Endodermal cell (in vitro differentiated cells): ENCODE measurements around the gene VIPR2. TPM values are rescaled to one million over a fixed set of nuclear protein-coding genes. Genes with fewer than 3 reads are reported as not detected.

Experiments
- DNase-seq: peaks from one replicate; pipeline ENCODE4 v3.0.0-alpha.2; 2017
- H3K27ac ChIP-seq: 2 replicates; pipeline ENCODE4 v1.5.1; 2013; ENCODE audit warnings: mild to moderate bottlenecking, low read depth, low read length, moderate library complexity
- H3K27me3 ChIP-seq: 2 replicates; pipeline ENCODE4 v1.6.1; 2013; ENCODE audit warnings: mild to moderate bottlenecking, low read length, moderate library complexity; ENCODE audit not compliant: insufficient read depth, control insufficient read depth, poor library complexity, severe bottlenecking
- H3K36me3 ChIP-seq: 2 replicates; pipeline ENCODE4 v1.7.0; 2013; ENCODE audit warnings: mild to moderate bottlenecking, low read length, moderate library complexity; ENCODE audit not compliant: control insufficient read depth, insufficient read depth
- H3K4me1 ChIP-seq: one replicate; pipeline ENCODE4 v1.7.0; 2013; ENCODE audit warnings: low read length; ENCODE audit not compliant: control insufficient read depth, insufficient read depth
- H3K4me3 ChIP-seq: 2 replicates; pipeline ENCODE4 v1.5.1; 2013; ENCODE audit warnings: mild to moderate bottlenecking, low read length, moderate library complexity
- H3K9ac ChIP-seq: 2 replicates; pipeline ENCODE4 v1.6.1; 2013; ENCODE audit warnings: mild to moderate bottlenecking, low read length, moderate library complexity; ENCODE audit not compliant: poor library complexity, severe bottlenecking; ENCODE audit errors: extremely low read depth
- H3K9me3 ChIP-seq: 2 replicates; pipeline ENCODE4 v1.6.1; 2013; ENCODE audit warnings: mild to moderate bottlenecking, low read length, moderate library complexity; ENCODE audit not compliant: control insufficient read depth
- H3K27ac Mint-ChIP-seq: 2 replicates; pipeline ENCODE4 v1.8.0; 2020; ENCODE audit warnings: mixed read lengths
- H3K27me3 Mint-ChIP-seq: 2 replicates; pipeline ENCODE4 v1.8.0; 2021; ENCODE audit warnings: mild to moderate bottlenecking, mixed read lengths; ENCODE audit not compliant: insufficient read depth
- H3K36me3 Mint-ChIP-seq: 2 replicates; pipeline ENCODE4 v1.8.0; 2020; ENCODE audit warnings: low read depth, mixed read lengths
- H3K4me1 Mint-ChIP-seq: 2 replicates; pipeline ENCODE4 v1.8.0; 2020; ENCODE audit warnings: mixed read lengths
- H3K4me3 Mint-ChIP-seq: 2 replicates; pipeline ENCODE4 v1.8.0; 2020; ENCODE audit warnings: mild to moderate bottlenecking, moderate library complexity, mixed read lengths
- H3K9me3 Mint-ChIP-seq: 2 replicates; pipeline ENCODE4 v1.8.0; 2020; ENCODE audit warnings: mild to moderate bottlenecking, mixed read lengths
- CTCF ChIP-seq: fragments of 200-600 bp; sonication (generic); conservative IDR thresholded peaks from 2 replicates; pipeline ENCODE4 v1.5.0; 2021; ENCODE audit warnings: antibody characterized with exemption, mild to moderate bottlenecking
- WGBS, 2 experiments: methylation state at CpG; one replicate each; pipeline versions ENCODE4 v1.1.5 to v1.1.7; 2013; ENCODE audit warnings: missing lambda C conversion rate in 2 of 2, mixed read lengths in 1 of 2; ENCODE audit not compliant: insufficient coverage in 1 of 2, insufficient read length in 1 of 2; 5-methylcytosine and 5-hydroxymethylcytosine counted together
- total RNA-seq, 2 donors: library from RNA; stranded (reverse); fragmentation: NEBNext Ultra II Directional in 1 of 2; extraction: Animal tissue kit (Norgen Biotek cat#: 25700) in 1 of 2; gene quantifications; 2 replicates in 1 of 2; 3 replicates in 1 of 2; pipeline ENCODE4 v1.2.1, GENCODE V29; 2021

The VIPR2 gene
- total RNA-seq, 2 donors from 2014 or later: 0.64 to 1.8 TPM

- DNase-seq: no peak
- whole genome bisulfite sequencing, 2 experiments: 88 to 94% methylated on average over 9 to 13 of the region's 13 CpGs
- Mint-ChIP-seq H3K9me3 (no peaks in the 10 kb centered on the region), H3K27ac (no peak overlapping the region), H3K4me1 (no peaks in the 10 kb centered on the region), H3K36me3 (no peaks in the 10 kb centered on the region), H3K27me3 (peaks cover 2% of the 10 kb centered on the region), H3K4me3 (no peak overlapping the region)
- H3K9ac ChIP-seq: no peak overlapping the region
- H3K27ac ChIP-seq: no peak overlapping the region
- H3K36me3 ChIP-seq: no peaks in the 10 kb centered on the region
- H3K27me3 ChIP-seq: no peaks in the 10 kb centered on the region
- H3K4me1 ChIP-seq: no peaks in the 10 kb centered on the region
- TF ChIP-seq CTCF: no peak
- H3K4me3 ChIP-seq: no peak overlapping the region
- H3K9me3 ChIP-seq: peaks cover 23% of the 10 kb centered on the region
Observed at GRCh38 chr7:159152816-159153215, 8.1 kb upstream of the VIPR2 start.

- H3K4me1 Mint-ChIP-seq: no peaks in the 10 kb centered on the region
- whole genome bisulfite sequencing, 2 experiments: 71 to 79% methylated on average over 8 of the region's 8 CpGs
Observed at GRCh38 chr7:159151231-159151630, 6.6 kb upstream of the VIPR2 start.

GRCh38 chr7:159149488-159149887, 4.8 kb upstream of the VIPR2 start:
- no peak for TF ChIP-seq CTCF
- no peak overlapping the region for H3K27ac ChIP-seq
- H3K9me3 Mint-ChIP-seq: no peaks in the 10 kb centered on the region
- H3K36me3 ChIP-seq: no peaks in the 10 kb centered on the region
- peaks cover 8% of the 10 kb centered on the region for H3K27me3 Mint-ChIP-seq
- no peak overlapping the region for H3K4me3 ChIP-seq
- no peaks in the 10 kb centered on the region for H3K36me3 Mint-ChIP-seq
- no peaks in the 10 kb centered on the region for H3K4me1 ChIP-seq
- H3K4me1 Mint-ChIP-seq: peaks cover 2% of the 10 kb centered on the region
- H3K27ac Mint-ChIP-seq: no peak overlapping the region
- 81 to 89% methylated on average over 6 to 8 of the region's 8 CpGs for WGBS, 2 experiments
- peaks cover 17% of the 10 kb centered on the region for H3K27me3 ChIP-seq
- no peak for DNase-seq
- H3K9ac ChIP-seq: no peak overlapping the region
- H3K9me3 ChIP-seq: peaks cover 33% of the 10 kb centered on the region
- no peak overlapping the region for H3K4me3 Mint-ChIP-seq

More at GRCh38 chr7:159151231-159151630, 6.6 kb upstream of the VIPR2 start:
- Mint-ChIP-seq H3K27me3 (peaks cover 2% of the 10 kb centered on the region), H3K36me3 (no peaks in the 10 kb centered on the region), H3K9me3 (no peaks in the 10 kb centered on the region), H3K27ac (no peak overlapping the region), H3K4me3 (no peak overlapping the region)
- peaks cover 5% of the 10 kb centered on the region for H3K27me3 ChIP-seq
- no peak for DNase-seq
- peaks cover 28% of the 10 kb centered on the region for H3K9me3 ChIP-seq
- no peak for TF ChIP-seq CTCF
- no peaks in the 10 kb centered on the region for H3K4me1 ChIP-seq
- no peak overlapping the region for H3K4me3 ChIP-seq
- no peak overlapping the region for H3K9ac ChIP-seq
- H3K36me3 ChIP-seq: no peaks in the 10 kb centered on the region
- H3K27ac ChIP-seq: no peak overlapping the region
